OCI-LY3 (cell line): ENCODE data around the gene LARGE1.

Source experiments
- EZH2phosphoT487 ChIP-seq: fragments of 200-600 bp; shearing (Covaris generic); IDR thresholded peaks from 2 replicates; pipeline ENCODE4 v1.6.1; 2018; ENCODE audit warnings: antibody characterized with exemption, mixed run types, low read depth
- TF ChIP-seq, protein P1 (sequence below): fragments of 200-600, 300-600 bp; sonication (generic); IDR thresholded peaks from 2 replicates; pipeline ENCODE4 v1.5.1; 2014; ENCODE audit warnings: antibody characterized with exemption, low read length, low read depth

DNA sequence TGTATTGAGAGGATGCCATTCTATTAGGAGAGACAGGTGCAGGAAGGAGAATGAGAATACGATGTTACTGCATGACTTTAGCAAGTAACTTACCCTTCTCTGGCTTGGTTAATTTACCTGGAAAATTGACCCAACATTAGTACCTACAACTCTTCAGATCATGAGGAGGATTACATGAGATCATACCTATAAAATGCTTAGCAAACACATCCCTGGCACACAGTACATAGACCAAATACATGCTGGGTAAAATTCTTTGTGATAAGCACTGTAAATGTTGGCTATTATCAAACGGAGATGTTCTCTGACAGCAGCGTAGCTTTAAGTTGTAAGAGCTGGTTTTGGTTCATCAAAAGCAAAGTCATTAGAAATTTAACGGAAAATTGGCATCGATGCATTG lies 28.8 kb downstream of the LARGE1 start:
- TF ChIP-seq, protein P1, sequence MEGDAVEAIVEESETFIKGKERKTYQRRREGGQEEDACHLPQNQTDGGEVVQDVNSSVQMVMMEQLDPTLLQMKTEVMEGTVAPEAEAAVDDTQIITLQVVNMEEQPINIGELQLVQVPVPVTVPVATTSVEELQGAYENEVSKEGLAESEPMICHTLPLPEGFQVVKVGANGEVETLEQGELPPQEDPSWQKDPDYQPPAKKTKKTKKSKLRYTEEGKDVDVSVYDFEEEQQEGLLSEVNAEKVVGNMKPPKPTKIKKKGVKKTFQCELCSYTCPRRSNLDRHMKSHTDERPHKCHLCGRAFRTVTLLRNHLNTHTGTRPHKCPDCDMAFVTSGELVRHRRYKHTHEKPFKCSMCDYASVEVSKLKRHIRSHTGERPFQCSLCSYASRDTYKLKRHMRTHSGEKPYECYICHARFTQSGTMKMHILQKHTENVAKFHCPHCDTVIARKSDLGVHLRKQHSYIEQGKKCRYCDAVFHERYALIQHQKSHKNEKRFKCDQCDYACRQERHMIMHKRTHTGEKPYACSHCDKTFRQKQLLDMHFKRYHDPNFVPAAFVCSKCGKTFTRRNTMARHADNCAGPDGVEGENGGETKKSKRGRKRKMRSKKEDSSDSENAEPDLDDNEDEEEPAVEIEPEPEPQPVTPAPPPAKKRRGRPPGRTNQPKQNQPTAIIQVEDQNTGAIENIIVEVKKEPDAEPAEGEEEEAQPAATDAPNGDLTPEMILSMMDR: no peak
- TF ChIP-seq EZH2phosphoT487: no peak
